ENCODE results near the gene WNT3.

WNT3 gene

GRCh38 chr17:46834846-46835245 lies 16.4 kb upstream of the WNT3 start:
- no peak for DNase-seq (ENCODE audit: low spot score)

GRCh38 chr17:46833840-46834208 lies 15.3 kb upstream of the WNT3 start:
- DNase-seq (ENCODE audit: low spot score) = no peak

- no peak for DNase-seq (ENCODE audit: low spot score)
Observed at GRCh38 chr17:46832945-46833839, 14.7 kb upstream of the WNT3 start.

- DNase-seq (ENCODE audit: low spot score) = no peak
Observed at GRCh38 chr17:46832331-46832821, 13.9 kb upstream of the WNT3 start.

GRCh38 chr17:46831573-46832330 lies 13.3 kb upstream of the WNT3 start:
- DNase-seq (ENCODE audit: low spot score) = no peak

- no peak for DNase-seq (ENCODE audit: low spot score)
Observed at GRCh38 chr17:46827274-46827673, 8.8 kb upstream of the WNT3 start.

- DNase-seq (ENCODE audit: low spot score) = no peak
Observed at GRCh38 chr17:46826116-46826515, 7.6 kb upstream of the WNT3 start.

GRCh38 chr17:46823657-46824056 lies 5.2 kb upstream of the WNT3 start:
- no peak for DNase-seq (ENCODE audit: low spot score)

- peak; percentile 28 for DNase-seq (ENCODE audit: low spot score)
Observed at GRCh38 chr17:46822388-46822921, 4.0 kb upstream of the WNT3 start.

GRCh38 chr17:46821482-46822387 lies 3.2 kb upstream of the WNT3 start:
- no peak for DNase-seq (ENCODE audit: low spot score)

- DNase-seq (ENCODE audit: low spot score) = no peak
Observed at GRCh38 chr17:46820592-46821450, 2.3 kb upstream of the WNT3 start.

- no peak for DNase-seq (ENCODE audit: low spot score)
Observed at GRCh38 chr17:46819906-46820351, 1.4 kb upstream of the WNT3 start.

- no peak for DNase-seq (ENCODE audit: low spot score)
Observed at GRCh38 chr17:46818929-46819859, 702 bp upstream of the WNT3 start.

- DNase-seq (ENCODE audit: low spot score) = no peak
Observed at GRCh38 chr17:46817901-46818209, 637 bp downstream of the WNT3 start.

GRCh38 chr17:46817151-46817900 lies 1.2 kb downstream of the WNT3 start:
- no peak for DNase-seq (ENCODE audit: low spot score)

GRCh38 chr17:46815474-46816353 lies 2.8 kb downstream of the WNT3 start:
- DNase-seq (ENCODE audit: low spot score) = no peak

GRCh38 chr17:46814446-46814845 lies 4.0 kb downstream of the WNT3 start:
- no peak for DNase-seq (ENCODE audit: low spot score)

GRCh38 chr17:46813920-46814319 lies 4.6 kb downstream of the WNT3 start:
- DNase-seq (ENCODE audit: low spot score) = no peak
